Measurements from ENCODE around the gene PTH2.
"Not testable (repeated sequence)": the region's sequence is repeated elsewhere in the genome, so short reads cannot be mapped to it uniquely, and the experiment has no call there.

Gene PTH2

DNA sequence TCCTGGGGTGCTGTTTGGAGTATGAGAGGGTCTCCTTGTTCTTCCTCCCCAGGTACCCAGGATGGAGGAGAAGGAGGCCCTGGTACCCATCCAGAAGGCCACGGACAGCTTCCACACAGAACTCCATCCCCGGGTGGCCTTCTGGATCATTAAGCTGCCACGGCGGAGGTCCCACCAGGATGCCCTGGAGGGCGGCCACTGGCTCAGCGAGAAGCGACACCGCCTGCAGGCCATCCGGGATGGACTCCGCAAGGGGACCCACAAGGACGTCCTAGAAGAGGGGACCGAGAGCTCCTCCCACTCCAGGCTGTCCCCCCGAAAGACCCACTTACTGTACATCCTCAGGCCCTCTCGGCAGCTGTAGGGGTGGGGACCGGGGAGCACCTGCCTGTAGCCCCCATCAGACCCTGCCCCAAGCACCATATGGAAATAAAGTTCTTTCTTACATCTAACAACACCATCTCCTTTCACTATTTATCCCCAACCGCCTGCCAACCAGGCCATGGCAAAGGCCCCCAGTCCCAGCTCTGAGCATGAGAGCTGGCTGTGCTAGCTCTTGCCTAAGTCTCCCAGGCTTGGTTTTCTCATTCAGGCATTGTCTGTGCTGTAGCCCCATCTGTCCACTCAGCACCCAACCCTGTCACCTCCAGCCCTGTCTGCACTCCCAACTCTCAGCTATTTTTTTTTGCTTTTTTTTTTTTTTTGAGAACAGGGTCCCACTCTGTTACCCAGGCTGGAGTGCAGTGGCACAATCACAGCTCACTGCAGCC is 48.4 kb downstream of the PTH2 start:
- no peak for DNase-seq

DNA sequence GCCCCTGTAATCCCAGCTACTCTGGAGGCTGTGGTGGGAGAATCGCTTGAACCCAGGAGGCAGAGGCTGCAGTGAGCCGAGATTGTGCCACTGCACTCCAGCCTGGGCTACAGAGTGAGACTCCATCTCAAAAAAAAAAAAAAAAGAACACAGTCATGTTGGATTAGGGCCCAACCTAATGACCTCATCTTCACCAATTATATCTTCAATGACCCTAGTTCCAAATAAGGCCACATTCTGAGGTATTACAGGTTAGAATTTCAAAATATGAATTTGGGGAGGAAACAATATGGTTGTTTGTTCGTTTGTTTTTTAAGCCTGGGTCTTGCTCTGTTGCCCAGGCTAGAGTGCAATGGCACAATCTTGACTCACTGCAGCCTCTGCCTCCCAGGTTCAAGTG is 50.1 kb downstream of the PTH2 start:
- not testable (repeated sequence) for DNase-seq

Data from effector CD4-positive, alpha-beta T cell (primary cell).